ENCODE measurements around the gene FAM222B.
A peak's percentile ranks its signal among the peaks of the same experiment; 100 is the strongest.
"Not testable (repeated sequence)": the region's sequence is repeated elsewhere in the genome, so short reads cannot be mapped to it uniquely, and the experiment has no call there.

Gene FAM222B

GRCh38 chr17:28849281-28849680 is 6.7 kb upstream of the FAM222B start:
- no peak for TF ChIP-seq JUND (IDR thresholded peaks at IDR 0.05; ENCODE audit: low read depth)
- in situ Hi-C loops (cut with HindIII; ENCODE audit: low pct_unique_long_range_greater_than_20kb, low sequenced_read_pairs), result no loop called here
- DNase-seq (ENCODE audit: low read depth in 1 of 2, low spot score in 1 of 2), result peak in 1 of 2 experiments; percentile 30

- in situ Hi-C loops (cut with HindIII; ENCODE audit: low pct_unique_long_range_greater_than_20kb, low sequenced_read_pairs), result not testable (repeated sequence)
- DNase-seq (ENCODE audit: low read depth in 1 of 2, low spot score in 1 of 2), result peak in 1 of 2 experiments; percentile 45
These were observed 6.1 kb upstream of the FAM222B start for GRCh38 chr17:28848667-28849066.

- DNase-seq (ENCODE audit: low read depth in 1 of 2, low spot score in 1 of 2); in situ Hi-C loops (cut with HindIII; ENCODE audit: low pct_unique_long_range_greater_than_20kb, low sequenced_read_pairs): not testable (repeated sequence)
These were observed 4.1 kb upstream of the FAM222B start for GRCh38 chr17:28846699-28847098.

GRCh38 chr17:28846231-28846630 is 3.6 kb upstream of the FAM222B start:
- in situ Hi-C loops (cut with HindIII; ENCODE audit: low pct_unique_long_range_greater_than_20kb, low sequenced_read_pairs), result no loop called here
- TF ChIP-seq JUND (IDR thresholded peaks at IDR 0.05; ENCODE audit: low read depth), result no peak
- no peak for DNase-seq (ENCODE audit: low read depth in 1 of 2, low spot score in 1 of 2)

- in situ Hi-C loops (cut with HindIII; ENCODE audit: low pct_unique_long_range_greater_than_20kb, low sequenced_read_pairs), result no loop called here
- DNase-seq (ENCODE audit: low read depth in 1 of 2, low spot score in 1 of 2), result no peak
- no peak for TF ChIP-seq JUND (IDR thresholded peaks at IDR 0.05; ENCODE audit: low read depth)
These were observed 1.2 kb upstream of the FAM222B start for GRCh38 chr17:28843816-28844148.

- DNase-seq (ENCODE audit: low read depth in 1 of 2, low spot score in 1 of 2), result no peak
- no peak for TF ChIP-seq JUND (IDR thresholded peaks at IDR 0.05; ENCODE audit: low read depth)
- in situ Hi-C loops (cut with HindIII; ENCODE audit: low pct_unique_long_range_greater_than_20kb, low sequenced_read_pairs), result no loop called here
These were observed 699 bp downstream of the FAM222B start for GRCh38 chr17:28841901-28842281.

- in situ Hi-C loops (cut with HindIII; ENCODE audit: low pct_unique_long_range_greater_than_20kb, low sequenced_read_pairs), result no loop called here
- TF ChIP-seq JUND (IDR thresholded peaks at IDR 0.05; ENCODE audit: low read depth), result no peak
- DNase-seq (ENCODE audit: low read depth in 1 of 2, low spot score in 1 of 2), result no peak
These were observed 3.4 kb downstream of the FAM222B start for GRCh38 chr17:28839221-28839620.

GRCh38 chr17:28836541-28836940 is 6.0 kb downstream of the FAM222B start:
- in situ Hi-C loops (cut with HindIII; ENCODE audit: low pct_unique_long_range_greater_than_20kb, low sequenced_read_pairs); DNase-seq (ENCODE audit: low read depth in 1 of 2, low spot score in 1 of 2): not testable (repeated sequence)

GRCh38 chr17:28834420-28834819 is 8.2 kb downstream of the FAM222B start:
- in situ Hi-C loops (cut with HindIII; ENCODE audit: low pct_unique_long_range_greater_than_20kb, low sequenced_read_pairs), result no loop called here
- DNase-seq (ENCODE audit: low read depth in 1 of 2, low spot score in 1 of 2), result no peak
- no peak for TF ChIP-seq JUND (IDR thresholded peaks at IDR 0.05; ENCODE audit: low read depth)

- no peak for DNase-seq (ENCODE audit: low read depth in 1 of 2, low spot score in 1 of 2)
- in situ Hi-C loops (cut with HindIII; ENCODE audit: low pct_unique_long_range_greater_than_20kb, low sequenced_read_pairs), result no loop called here
- no peak for TF ChIP-seq JUND (IDR thresholded peaks at IDR 0.05; ENCODE audit: low read depth)
These were observed 14.1 kb downstream of the FAM222B start for GRCh38 chr17:28828294-28829040.

GRCh38 chr17:28827672-28828071 is 14.9 kb downstream of the FAM222B start:
- no peak for DNase-seq (ENCODE audit: low read depth in 1 of 2, low spot score in 1 of 2)
- in situ Hi-C loops (cut with HindIII; ENCODE audit: low pct_unique_long_range_greater_than_20kb, low sequenced_read_pairs), result no loop called here
- TF ChIP-seq JUND (IDR thresholded peaks at IDR 0.05; ENCODE audit: low read depth), result no peak

GRCh38 chr17:28819582-28819981 is 23.0 kb downstream of the FAM222B start:
- in situ Hi-C loops (cut with HindIII; ENCODE audit: low pct_unique_long_range_greater_than_20kb, low sequenced_read_pairs), result no loop called here
- no peak for DNase-seq (ENCODE audit: low read depth in 1 of 2, low spot score in 1 of 2)
- no peak for TF ChIP-seq JUND (IDR thresholded peaks at IDR 0.05; ENCODE audit: low read depth)

- in situ Hi-C loops (cut with HindIII; ENCODE audit: low pct_unique_long_range_greater_than_20kb, low sequenced_read_pairs), result no loop called here
- DNase-seq (ENCODE audit: low read depth in 1 of 2, low spot score in 1 of 2), result peak in 1 of 2 experiments; percentile 24
- TF ChIP-seq JUND (IDR thresholded peaks at IDR 0.05; ENCODE audit: low read depth), result no peak
These were observed 23.8 kb downstream of the FAM222B start for GRCh38 chr17:28818819-28819221.

GRCh38 chr17:28816540-28816939 is 26.1 kb downstream of the FAM222B start:
- in situ Hi-C loops (cut with HindIII; ENCODE audit: low pct_unique_long_range_greater_than_20kb, low sequenced_read_pairs), result no loop called here
- TF ChIP-seq JUND (IDR thresholded peaks at IDR 0.05; ENCODE audit: low read depth), result no peak
- DNase-seq (ENCODE audit: low read depth in 1 of 2, low spot score in 1 of 2), result no peak

Measured in T47D (cell line).